HG03139 (cell line): Measurements from ENCODE around the gene COL27A1.

ENCODE experiments used
- ATAC-seq: cut with Tn5 transposase; IDR thresholded peaks from one replicate; pipeline ENCODE4 v1.9.1; 2021; ENCODE audit not compliant: unreplicated experiment

Gene COL27A1

GRCh38 chr9:114141553-114142402 lies 13.6 kb upstream of the COL27A1 start:
- no peak for ATAC-seq

- no peak for ATAC-seq
Measured at GRCh38 chr9:114143234-114143633, 12.1 kb upstream of the COL27A1 start.

- no peak for ATAC-seq
Measured at GRCh38 chr9:114146735-114147134, 8.6 kb upstream of the COL27A1 start.

- no peak for ATAC-seq
Measured at GRCh38 chr9:114149181-114149580, 6.2 kb upstream of the COL27A1 start.

GRCh38 chr9:114149765-114150340 lies 5.5 kb upstream of the COL27A1 start:
- no peak for ATAC-seq

GRCh38 chr9:114150608-114151007 lies 4.7 kb upstream of the COL27A1 start:
- ATAC-seq, result no peak

- ATAC-seq, result no peak
Measured at GRCh38 chr9:114151426-114151956, 3.8 kb upstream of the COL27A1 start.

- ATAC-seq, result no peak
Measured at GRCh38 chr9:114153761-114154599, 1.4 kb upstream of the COL27A1 start.

- ATAC-seq, result no peak
Measured at GRCh38 chr9:114154600-114155102, 686 bp upstream of the COL27A1 start.

GRCh38 chr9:114155995-114156656 lies 789 bp downstream of the COL27A1 start:
- ATAC-seq, result no peak

GRCh38 chr9:114156657-114157421 lies 1.5 kb downstream of the COL27A1 start:
- ATAC-seq, result no peak

- no peak for ATAC-seq
Measured at GRCh38 chr9:114157516-114158176, 2.3 kb downstream of the COL27A1 start.

- ATAC-seq, result no peak
Measured at GRCh38 chr9:114158482-114159130, 3.3 kb downstream of the COL27A1 start.

- ATAC-seq, result no peak
Measured at GRCh38 chr9:114159691-114160090, 4.4 kb downstream of the COL27A1 start.

- no peak for ATAC-seq
Measured at GRCh38 chr9:114161513-114161912, 6.2 kb downstream of the COL27A1 start.

- ATAC-seq, result no peak
Measured at GRCh38 chr9:114163517-114163951, 8.2 kb downstream of the COL27A1 start.

- no peak for ATAC-seq
Measured at GRCh38 chr9:114164191-114164794, 9.0 kb downstream of the COL27A1 start.

- no peak for ATAC-seq
Measured at GRCh38 chr9:114165407-114166102, 10.2 kb downstream of the COL27A1 start.
